Measurements from ENCODE around the gene ASCC1. TPM values are rescaled to one million over a fixed set of nuclear protein-coding genes. Genes with fewer than 3 reads are reported as not detected.

Gene ASCC1, protein sequence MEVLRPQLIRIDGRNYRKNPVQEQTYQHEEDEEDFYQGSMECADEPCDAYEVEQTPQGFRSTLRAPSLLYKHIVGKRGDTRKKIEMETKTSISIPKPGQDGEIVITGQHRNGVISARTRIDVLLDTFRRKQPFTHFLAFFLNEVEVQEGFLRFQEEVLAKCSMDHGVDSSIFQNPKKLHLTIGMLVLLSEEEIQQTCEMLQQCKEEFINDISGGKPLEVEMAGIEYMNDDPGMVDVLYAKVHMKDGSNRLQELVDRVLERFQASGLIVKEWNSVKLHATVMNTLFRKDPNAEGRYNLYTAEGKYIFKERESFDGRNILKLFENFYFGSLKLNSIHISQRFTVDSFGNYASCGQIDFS
- total RNA-seq: 10 to 100 TPM; 15.2 to 30.3 TPM

DNA sequence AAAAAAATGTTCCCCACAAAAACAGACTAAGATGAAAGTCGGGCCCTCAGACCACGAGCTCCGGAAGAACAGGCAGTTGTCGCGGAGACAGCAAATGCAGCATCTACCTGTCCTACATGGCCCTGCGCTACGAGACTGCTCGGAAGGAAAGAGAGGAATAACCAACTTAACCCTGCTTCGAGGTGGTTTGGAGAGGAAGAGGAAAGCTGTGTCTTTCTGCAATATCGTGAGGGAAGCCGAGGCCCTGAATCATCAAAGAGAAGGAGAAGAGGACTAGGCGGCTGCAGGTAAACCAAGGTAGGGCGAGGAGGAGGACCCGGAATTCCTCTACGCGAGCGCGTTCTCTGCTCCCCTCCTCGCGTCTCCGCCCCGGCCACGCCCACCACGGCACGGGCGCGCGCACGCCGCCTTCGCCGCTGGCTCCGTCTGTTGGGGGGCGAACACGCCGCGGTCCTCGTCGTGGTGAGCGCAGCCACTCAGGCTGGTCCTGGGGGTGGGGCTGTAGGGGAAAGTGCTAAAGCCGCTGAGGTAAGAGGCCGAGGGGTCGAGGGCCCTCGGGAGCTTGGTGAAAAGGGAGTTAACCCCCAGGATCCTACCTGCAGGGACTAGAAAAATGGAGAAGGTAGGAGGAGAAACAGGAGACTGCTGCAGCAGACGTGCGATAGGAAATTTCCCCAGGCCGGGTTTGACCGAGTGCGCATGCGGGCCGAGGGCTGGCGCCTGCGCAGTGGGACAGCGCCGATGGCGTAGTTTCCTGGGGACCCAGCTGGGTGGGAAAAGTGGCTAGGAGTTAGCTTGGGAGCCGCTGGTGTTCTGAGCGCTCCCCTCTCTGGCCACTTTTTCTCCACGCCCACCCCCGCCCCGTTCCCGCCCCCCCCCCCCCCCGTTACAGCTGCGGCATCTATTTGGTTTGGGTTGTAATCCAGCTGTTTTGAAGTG lies at the start of gene ASCC1, which contains the start of gene ANAPC16:
Gene ASCC1, minus strand, starts transcription at position 666 of the 939 bp plus-strand sequence. CDS start 2,978 bp downstream, outside the sequence.
Gene ANAPC16, plus strand, starts transcription at position 402 of the 939 bp plus-strand sequence. CDS start 7,903 bp downstream, outside the sequence.
- peak; percentile 77 for ATAC-seq (ENCODE audit: insufficient number of reproducible peaks, low FRiP score, low read depth)
- no peaks in the 10 kb centered on the region for H3K27me3 ChIP-seq (replicated peaks; ENCODE audit: insufficient read depth)
- H3K4me1 ChIP-seq (ENCODE audit: control insufficient read depth in 1 of 2, low read depth in 2 of 2): peaks cover 33 to 60% of the 10 kb centered on the region in 2 donors
- peak within 1 kb of the TSS; percentile 96 to 97 for H3K27ac ChIP-seq
- TF ChIP-seq, protein P1, sequence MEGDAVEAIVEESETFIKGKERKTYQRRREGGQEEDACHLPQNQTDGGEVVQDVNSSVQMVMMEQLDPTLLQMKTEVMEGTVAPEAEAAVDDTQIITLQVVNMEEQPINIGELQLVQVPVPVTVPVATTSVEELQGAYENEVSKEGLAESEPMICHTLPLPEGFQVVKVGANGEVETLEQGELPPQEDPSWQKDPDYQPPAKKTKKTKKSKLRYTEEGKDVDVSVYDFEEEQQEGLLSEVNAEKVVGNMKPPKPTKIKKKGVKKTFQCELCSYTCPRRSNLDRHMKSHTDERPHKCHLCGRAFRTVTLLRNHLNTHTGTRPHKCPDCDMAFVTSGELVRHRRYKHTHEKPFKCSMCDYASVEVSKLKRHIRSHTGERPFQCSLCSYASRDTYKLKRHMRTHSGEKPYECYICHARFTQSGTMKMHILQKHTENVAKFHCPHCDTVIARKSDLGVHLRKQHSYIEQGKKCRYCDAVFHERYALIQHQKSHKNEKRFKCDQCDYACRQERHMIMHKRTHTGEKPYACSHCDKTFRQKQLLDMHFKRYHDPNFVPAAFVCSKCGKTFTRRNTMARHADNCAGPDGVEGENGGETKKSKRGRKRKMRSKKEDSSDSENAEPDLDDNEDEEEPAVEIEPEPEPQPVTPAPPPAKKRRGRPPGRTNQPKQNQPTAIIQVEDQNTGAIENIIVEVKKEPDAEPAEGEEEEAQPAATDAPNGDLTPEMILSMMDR (IDR thresholded peaks at IDR 0.05): no peak
- H3K9me3 ChIP-seq: no peaks in the 10 kb centered on the region
- DNase-seq (ENCODE audit: low spot score): peak; percentile 62
- peak within 1 kb of the TSS; percentile 88 for H3K4me3 ChIP-seq
- peaks cover 5% of the 10 kb centered on the region for H3K36me3 ChIP-seq

DNA sequence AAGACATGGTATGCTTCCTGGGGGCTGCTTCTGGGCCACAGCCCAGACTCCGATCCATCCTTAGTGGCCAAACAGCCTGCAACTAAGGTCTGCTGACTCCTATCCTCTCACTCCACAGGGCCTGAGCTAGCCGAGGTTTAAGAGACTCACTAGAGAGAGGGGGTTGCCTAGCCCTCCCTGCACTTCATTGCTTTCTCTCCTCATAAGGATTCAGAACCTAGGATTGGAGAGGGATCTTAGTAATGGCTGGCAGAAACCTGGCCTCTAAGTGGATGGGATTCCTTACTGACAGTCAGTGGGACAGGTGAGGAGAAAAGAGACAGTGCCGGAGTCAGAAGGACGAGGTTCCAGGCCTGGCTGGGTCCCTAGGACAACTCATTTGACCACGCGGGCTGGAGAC lies 49.4 kb upstream of the ASCC1 start:
- peaks cover 2 to 16% of the 10 kb centered on the region in 2 donors for H3K4me1 ChIP-seq (ENCODE audit: control insufficient read depth in 1 of 2, low read depth in 2 of 2)
- H3K4me3 ChIP-seq: no peak overlapping the region
- ATAC-seq (ENCODE audit: insufficient number of reproducible peaks, low FRiP score, low read depth): no peak
- no peaks in the 10 kb centered on the region for H3K36me3 ChIP-seq
- no peak for DNase-seq (ENCODE audit: low spot score)
- no peaks in the 10 kb centered on the region for H3K9me3 ChIP-seq
- no peaks in the 10 kb centered on the region for H3K27me3 ChIP-seq (replicated peaks; ENCODE audit: insufficient read depth)
- TF ChIP-seq, protein P1 (IDR thresholded peaks at IDR 0.05): no peak
- no peak overlapping the region for H3K27ac ChIP-seq

DNA sequence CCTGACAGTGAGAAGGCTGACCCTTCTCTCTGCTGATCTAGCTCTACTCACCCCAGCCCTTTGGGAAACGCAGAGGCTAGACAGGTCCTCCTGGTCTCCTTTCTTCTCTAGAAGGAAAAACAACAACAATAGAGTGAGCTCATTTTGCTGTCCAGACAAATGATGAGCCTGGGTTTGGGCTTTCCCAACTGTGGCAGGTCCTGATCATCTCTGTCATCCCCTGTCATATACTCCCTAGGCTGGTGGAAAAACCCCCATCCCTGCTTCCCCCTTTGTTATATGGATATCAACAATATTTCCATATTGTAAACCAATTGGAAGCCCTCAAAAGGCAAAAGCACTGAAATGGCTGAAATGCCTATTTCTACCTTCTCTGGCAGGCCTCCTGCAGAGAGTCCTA lies 48.5 kb upstream of the ASCC1 start:
- Histone ChIP-seq H3K27me3 (replicated peaks; ENCODE audit: insufficient read depth) (no peaks in the 10 kb centered on the region), H3K4me1 (ENCODE audit: control insufficient read depth in 1 of 2, low read depth in 2 of 2) (peaks cover 11 to 25% of the 10 kb centered on the region in 2 donors), H3K36me3 (no peaks in the 10 kb centered on the region), H3K9me3 (no peaks in the 10 kb centered on the region), H3K27ac (no peak overlapping the region), H3K4me3 (no peak overlapping the region)
- ATAC-seq (ENCODE audit: insufficient number of reproducible peaks, low FRiP score, low read depth) (no peak), DNase-seq (ENCODE audit: low spot score) (no peak)
- TF ChIP-seq, protein P1 (IDR thresholded peaks at IDR 0.05): no peak

DNA sequence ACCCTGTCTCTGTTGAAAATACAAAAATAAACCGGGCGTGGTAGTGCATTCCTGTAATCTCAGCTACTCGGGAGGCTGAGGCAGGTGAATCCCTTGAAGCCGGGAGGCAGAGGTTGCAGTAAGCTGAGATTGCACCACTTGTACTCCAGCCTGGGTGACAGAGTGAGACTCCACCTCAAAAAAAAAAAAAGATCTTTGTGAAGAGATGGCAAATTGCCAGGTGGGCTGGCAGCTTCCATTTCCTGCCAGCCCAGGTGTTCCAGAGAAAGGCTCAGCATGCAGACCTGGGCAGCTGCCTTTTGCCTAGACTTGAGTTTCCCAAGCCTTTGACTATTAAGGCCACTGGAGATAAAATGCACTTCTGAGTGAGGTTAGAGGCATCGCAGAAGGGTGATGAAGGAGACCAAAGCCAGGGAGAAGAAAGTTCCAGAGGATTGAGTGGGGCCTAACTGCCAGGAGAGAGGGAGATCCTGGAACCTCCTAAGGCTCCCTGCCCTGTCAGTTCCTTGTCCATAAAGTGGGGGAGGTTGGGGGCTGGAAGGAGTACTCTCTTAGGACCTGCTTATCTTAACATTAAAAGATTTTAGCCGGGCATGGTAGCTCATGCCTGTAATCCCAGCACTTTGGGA lies 47.7 kb upstream of the ASCC1 start:
- no peaks in the 10 kb centered on the region for H3K36me3 ChIP-seq
- H3K9me3 ChIP-seq: no peaks in the 10 kb centered on the region
- H3K4me3 ChIP-seq: no peak overlapping the region
- no peaks in the 10 kb centered on the region for H3K27me3 ChIP-seq (replicated peaks; ENCODE audit: insufficient read depth)
- ATAC-seq (ENCODE audit: insufficient number of reproducible peaks, low FRiP score, low read depth): no peak
- DNase-seq (ENCODE audit: low spot score): no peak
- H3K27ac ChIP-seq: no peak overlapping the region
- TF ChIP-seq, protein P1 (IDR thresholded peaks at IDR 0.05): no peak
- H3K4me1 ChIP-seq (ENCODE audit: control insufficient read depth in 1 of 2, low read depth in 2 of 2): peaks cover 17 to 33% of the 10 kb centered on the region in 2 donors
